Nephron (organoid): Measurements from ENCODE around the gene CCDC182.

ENCODE experiments used
- H3K27ac Mint-ChIP-seq, 3 experiments: 2 replicates each; pipeline ENCODE4 v1.8.0; 2020; ENCODE audit warnings: mixed read lengths in 3 of 3, mild to moderate bottlenecking in 2 of 3, moderate library complexity in 1 of 3
- H3K27me3 Mint-ChIP-seq: 2 replicates; pipeline ENCODE4 v1.8.0; 2021; ENCODE audit warnings: low read depth, mild to moderate bottlenecking, moderate library complexity, mixed read lengths
- H3K36me3 Mint-ChIP-seq: 2 replicates; pipeline ENCODE4 v1.8.0; 2020; ENCODE audit warnings: low read depth, mixed read lengths
- H3K4me1 Mint-ChIP-seq: 2 replicates; pipeline ENCODE4 v1.8.0; 2020; ENCODE audit warnings: mixed read lengths
- H3K4me3 Mint-ChIP-seq, 3 experiments: 2 replicates each; pipeline ENCODE4 v1.8.0; 2020; ENCODE audit warnings: mild to moderate bottlenecking in 3 of 3, mixed read lengths in 3 of 3, moderate library complexity in 2 of 3
- H3K9me3 Mint-ChIP-seq: 2 replicates; pipeline ENCODE4 v1.8.0; 2020; ENCODE audit warnings: mixed read lengths
- CTCF ChIP-seq, 3 experiments: fragments of 200-600 bp; sonication (generic); IDR thresholded peaks; one replicate each; pipeline ENCODE4 v1.5.0; 2021; ENCODE audit warnings: antibody characterized with exemption in 3 of 3; ENCODE audit not compliant: unreplicated experiment in 3 of 3

Gene CCDC182

DNA sequence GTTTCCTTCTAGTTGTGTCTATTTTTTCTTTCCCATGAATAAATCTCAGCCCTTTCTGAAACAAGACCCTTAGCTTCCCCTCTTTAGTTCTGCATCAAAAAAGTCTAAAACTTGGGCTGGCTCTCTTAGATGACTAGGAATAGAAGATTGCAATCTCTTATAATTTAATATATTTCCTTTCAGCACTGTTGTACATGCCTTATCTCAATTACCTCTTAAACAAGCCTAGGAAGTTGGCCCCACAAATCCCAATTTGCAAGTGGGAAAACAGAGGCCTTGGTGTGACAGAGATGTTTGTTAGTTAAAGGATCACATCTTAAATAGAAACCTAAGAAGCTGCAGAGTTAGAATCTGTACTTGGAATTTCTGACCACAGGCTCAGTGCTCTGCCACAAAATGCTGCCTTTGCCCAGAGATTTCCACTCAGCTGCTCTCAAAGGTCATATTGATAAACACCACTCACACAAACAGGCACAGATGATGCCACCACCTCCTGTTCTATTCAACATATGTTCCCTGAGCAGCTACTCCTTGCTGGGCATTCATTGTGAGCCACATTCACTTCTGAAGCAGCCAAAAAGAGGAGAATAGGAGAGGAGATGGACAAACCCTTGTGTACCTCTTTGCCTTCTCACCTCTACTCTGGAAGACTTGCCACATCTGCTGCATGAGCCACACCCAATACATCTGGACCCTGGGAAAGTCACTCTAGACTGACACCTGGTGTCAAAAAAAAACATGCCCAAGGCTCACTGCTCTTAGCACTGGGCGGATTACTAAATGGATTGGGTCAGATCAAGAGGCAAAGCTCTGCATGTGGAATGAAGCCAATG is 5.5 kb downstream of the CCDC182 start:
- H3K36me3 Mint-ChIP-seq: no peaks in the 10 kb centered on the region
- no peak overlapping the region for H3K4me3 Mint-ChIP-seq
- peak; percentile 35 to 53 (median 37) for TF ChIP-seq CTCF (IDR thresholded peaks at IDR 0.05; ENCODE audit: unreplicated experiment in 3 of 3)
- H3K9me3 Mint-ChIP-seq: peaks cover 3% of the 10 kb centered on the region
- peaks cover 7% of the 10 kb centered on the region for H3K4me1 Mint-ChIP-seq
- H3K27ac Mint-ChIP-seq: no peak overlapping the region
- H3K27me3 Mint-ChIP-seq: peaks cover 38% of the 10 kb centered on the region

DNA sequence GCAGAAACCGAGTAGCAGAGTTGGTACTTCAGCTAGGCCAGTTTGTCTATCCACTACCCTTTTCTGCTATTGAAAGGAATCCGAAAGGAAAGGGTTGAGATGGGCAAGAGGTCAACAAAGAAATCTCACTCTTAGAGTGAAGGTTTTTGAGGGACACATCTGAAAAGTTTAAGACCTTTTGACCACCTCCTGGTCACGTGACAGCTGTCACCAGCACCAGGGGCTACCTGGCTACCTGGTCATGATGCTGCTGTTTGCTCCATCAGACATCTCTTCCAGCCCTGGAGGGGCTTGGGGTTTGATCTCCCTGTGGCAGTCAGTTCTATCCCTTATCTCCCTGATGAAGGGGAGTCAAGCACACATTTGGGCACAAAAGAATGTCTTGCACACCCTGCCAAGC is 7.6 kb downstream of the CCDC182 start:
- no peak overlapping the region for H3K27ac Mint-ChIP-seq
- no peak for TF ChIP-seq CTCF (IDR thresholded peaks at IDR 0.05; ENCODE audit: unreplicated experiment in 3 of 3)
- peaks cover 7% of the 10 kb centered on the region for H3K4me1 Mint-ChIP-seq
- peaks cover 43% of the 10 kb centered on the region for H3K27me3 Mint-ChIP-seq
- no peaks in the 10 kb centered on the region for H3K36me3 Mint-ChIP-seq
- no peak overlapping the region for H3K4me3 Mint-ChIP-seq
- H3K9me3 Mint-ChIP-seq: peaks cover 3% of the 10 kb centered on the region

DNA sequence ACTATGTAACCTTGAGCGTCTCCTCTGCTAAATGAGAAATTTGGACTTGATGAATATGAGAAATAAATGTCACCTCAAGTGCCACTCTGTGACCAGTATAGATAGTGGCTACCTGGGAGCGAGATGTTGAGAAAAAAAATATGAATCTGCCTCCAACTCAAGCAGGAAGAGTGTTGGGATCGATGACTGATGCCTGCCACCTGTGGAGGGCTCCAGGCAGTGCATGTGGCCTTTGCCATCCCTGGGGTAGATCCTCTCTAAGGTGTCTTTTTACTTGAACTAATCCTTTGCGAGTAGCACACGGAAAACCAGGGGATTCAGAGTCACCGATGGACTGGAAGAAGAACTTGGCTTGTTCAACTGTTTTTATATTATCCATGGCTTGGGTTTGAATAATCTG is 9.4 kb downstream of the CCDC182 start:
- H3K4me1 Mint-ChIP-seq: peaks cover 20% of the 10 kb centered on the region
- peak in 2 of 3 experiments; percentile 13 to 40 for TF ChIP-seq CTCF (IDR thresholded peaks at IDR 0.05; ENCODE audit: unreplicated experiment in 3 of 3)
- H3K4me3 Mint-ChIP-seq: no peak overlapping the region
- H3K36me3 Mint-ChIP-seq: no peaks in the 10 kb centered on the region
- no peak overlapping the region for H3K27ac Mint-ChIP-seq
- H3K9me3 Mint-ChIP-seq: peaks cover 3% of the 10 kb centered on the region
- peaks cover 57% of the 10 kb centered on the region for H3K27me3 Mint-ChIP-seq

- no peak for TF ChIP-seq CTCF (IDR thresholded peaks at IDR 0.05; ENCODE audit: unreplicated experiment in 3 of 3)
- Mint-ChIP-seq H3K27me3 (peaks cover 57% of the 10 kb centered on the region), H3K4me1 (peaks cover 19% of the 10 kb centered on the region), H3K27ac (no peak overlapping the region), H3K36me3 (no peaks in the 10 kb centered on the region), H3K9me3 (peaks cover 3% of the 10 kb centered on the region), H3K4me3 (no peak overlapping the region)
Measured at GRCh38 chr17:57735230-57735629, 9.9 kb downstream of the CCDC182 start.

- Mint-ChIP-seq H3K9me3 (no peaks in the 10 kb centered on the region), H3K27ac (no peak overlapping the region), H3K36me3 (no peaks in the 10 kb centered on the region), H3K4me1 (peaks cover 20% of the 10 kb centered on the region), H3K27me3 (peaks cover 60% of the 10 kb centered on the region), H3K4me3 (no peak overlapping the region)
- no peak for TF ChIP-seq CTCF (IDR thresholded peaks at IDR 0.05; ENCODE audit: unreplicated experiment in 3 of 3)
Measured at GRCh38 chr17:57733085-57733484, 12.0 kb downstream of the CCDC182 start.

GRCh38 chr17:57732062-57732461 is 13.0 kb downstream of the CCDC182 start:
- Mint-ChIP-seq H3K27ac (no peak overlapping the region), H3K9me3 (no peaks in the 10 kb centered on the region), H3K27me3 (peaks cover 60% of the 10 kb centered on the region), H3K4me1 (peaks cover 25% of the 10 kb centered on the region), H3K4me3 (no peak overlapping the region), H3K36me3 (no peaks in the 10 kb centered on the region)
- TF ChIP-seq CTCF (IDR thresholded peaks at IDR 0.05; ENCODE audit: unreplicated experiment in 3 of 3): no peak
